Measurements from ENCODE around the gene GRIK4.

GRIK4 gene

DNA sequence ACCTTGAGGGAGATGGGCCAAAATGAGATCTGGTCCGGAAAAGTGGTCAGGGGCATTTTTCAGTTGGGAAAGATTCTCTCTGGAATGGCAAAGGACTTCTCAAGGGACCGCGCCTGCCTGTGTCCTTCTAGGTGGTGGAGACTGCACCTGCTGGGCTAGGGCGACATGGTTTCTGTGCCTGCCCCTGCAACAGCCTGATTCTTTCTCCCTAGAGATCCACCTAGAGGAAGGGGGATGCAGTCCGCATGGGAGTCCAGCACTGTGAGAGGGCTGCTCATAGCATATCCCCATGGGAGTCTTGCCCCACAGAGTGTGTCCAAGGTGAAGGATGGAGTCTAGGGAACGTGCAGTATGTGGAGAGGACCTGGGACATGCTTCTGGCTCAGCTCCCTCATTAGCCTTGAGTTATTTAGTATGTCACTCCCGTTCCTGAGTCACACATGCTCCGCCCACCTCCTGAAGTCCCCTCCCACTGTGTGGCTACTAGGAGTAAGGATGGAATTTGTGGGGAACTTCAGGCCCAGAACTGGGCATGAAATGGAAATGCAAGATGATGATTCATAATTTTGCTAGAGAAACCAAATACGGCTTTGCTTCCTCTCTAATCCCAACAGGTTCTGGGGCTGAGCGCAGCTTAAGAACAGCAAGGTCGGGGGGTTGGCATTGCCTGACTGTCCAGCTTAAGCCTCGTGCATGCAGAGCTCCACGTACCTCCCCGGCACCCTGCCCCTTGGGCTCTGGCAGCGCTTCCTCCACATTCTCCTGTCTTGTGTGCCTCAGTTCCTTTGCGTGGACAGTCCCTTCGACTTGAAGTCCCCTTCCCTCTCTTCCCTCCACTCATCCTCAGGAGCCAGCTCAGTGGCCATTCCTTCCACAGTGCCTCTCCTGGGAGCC is 35.0 kb downstream of the GRIK4 start:
- no peak for DNase-seq (ENCODE audit: low read depth in 2 of 3, low spot score in 1 of 3)

- DNase-seq (ENCODE audit: low read depth in 2 of 3, low spot score in 1 of 3), result no peak
Measured at GRCh38 chr11:120547316-120547715, 35.8 kb downstream of the GRIK4 start.

GRCh38 chr11:120547811-120548681 is 36.5 kb downstream of the GRIK4 start:
- DNase-seq (ENCODE audit: low read depth in 2 of 3, low spot score in 1 of 3), result no peak

GRCh38 chr11:120548682-120549209 is 37.2 kb downstream of the GRIK4 start:
- no peak for DNase-seq (ENCODE audit: low read depth in 2 of 3, low spot score in 1 of 3)

DNA sequence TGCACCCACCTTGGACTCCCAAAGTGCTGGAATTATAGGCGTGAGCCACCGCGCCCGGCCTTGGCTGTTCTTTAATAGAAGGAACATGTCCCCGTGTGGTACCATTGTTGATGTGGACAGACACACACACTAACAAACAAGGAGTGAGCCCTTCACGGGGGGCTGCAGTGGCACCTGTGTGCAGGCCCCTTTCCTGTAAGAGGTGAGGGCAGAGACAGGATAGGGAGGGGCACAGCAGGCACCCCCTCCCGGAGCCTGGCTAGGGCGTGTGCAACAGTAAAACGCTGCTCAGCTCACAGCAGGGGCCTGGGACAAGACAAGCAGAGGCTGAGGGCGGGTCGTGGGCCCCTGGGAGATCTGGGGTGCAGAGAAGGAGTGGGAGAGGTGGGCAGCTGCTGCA is 37.8 kb downstream of the GRIK4 start:
- no peak for DNase-seq (ENCODE audit: low read depth in 2 of 3, low spot score in 1 of 3)

DNA sequence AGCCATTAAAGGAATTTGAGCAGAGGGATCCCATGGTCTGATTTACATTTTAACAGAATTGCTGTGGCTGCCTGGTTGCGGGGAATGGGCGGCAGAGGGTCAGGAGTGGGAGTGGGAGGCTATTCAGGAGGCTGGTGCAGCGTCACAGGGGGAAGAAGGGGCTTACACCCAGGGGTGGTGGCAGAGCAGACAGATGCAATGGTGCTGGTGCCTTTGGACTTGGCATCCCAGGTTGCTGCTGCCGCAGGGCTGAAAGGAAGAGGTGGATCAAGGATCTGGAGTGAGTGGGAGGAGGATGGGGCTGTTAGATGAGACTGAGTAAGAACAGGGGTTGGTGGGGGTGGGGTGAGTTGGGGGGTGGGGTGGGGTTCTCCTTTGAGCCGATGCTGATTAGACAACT is 38.5 kb downstream of the GRIK4 start:
- DNase-seq (ENCODE audit: low read depth in 2 of 3, low spot score in 1 of 3), result no peak

- no peak for DNase-seq (ENCODE audit: low read depth in 2 of 3, low spot score in 1 of 3)
Measured at GRCh38 chr11:120551191-120551590, 39.6 kb downstream of the GRIK4 start.

DNA sequence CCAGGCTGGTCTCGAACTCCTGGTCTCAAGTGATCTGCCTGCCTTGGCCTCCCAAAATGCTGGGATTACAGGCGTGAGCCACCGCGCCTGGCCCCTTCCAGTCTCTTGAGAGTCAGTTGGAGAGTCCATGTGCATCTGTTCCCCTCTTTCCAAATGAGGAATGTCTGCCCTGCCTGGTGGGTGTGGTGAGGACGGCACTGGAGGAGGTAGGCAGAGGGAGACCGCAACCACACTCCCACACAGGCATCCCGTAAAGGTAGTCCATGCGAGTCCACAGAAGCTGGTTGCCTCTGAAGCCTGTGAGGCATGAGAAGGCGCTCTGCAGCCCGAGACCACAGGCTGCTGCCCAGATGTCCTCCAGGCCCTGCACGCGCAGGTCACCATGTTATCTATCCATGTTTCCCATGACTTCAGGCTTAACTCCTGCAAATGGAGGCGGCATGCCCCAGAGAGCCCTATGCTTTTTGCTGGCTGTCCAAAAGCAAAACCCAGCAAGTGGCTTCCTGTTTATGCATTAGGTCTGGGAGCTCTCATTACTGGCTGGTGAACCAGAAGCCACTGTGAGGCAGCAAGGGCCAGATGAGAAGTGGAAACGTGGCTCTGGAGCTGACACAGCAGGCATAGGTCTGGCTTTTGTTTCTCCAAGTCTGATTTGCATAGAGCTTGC is 43.4 kb downstream of the GRIK4 start:
- no peak for DNase-seq (ENCODE audit: low read depth in 2 of 3, low spot score in 1 of 3)

- no peak for DNase-seq (ENCODE audit: low read depth in 2 of 3, low spot score in 1 of 3)
Measured at GRCh38 chr11:120555433-120555773, 43.9 kb downstream of the GRIK4 start.

- DNase-seq (ENCODE audit: low read depth in 2 of 3, low spot score in 1 of 3), result no peak
Measured at GRCh38 chr11:120556797-120557196, 45.2 kb downstream of the GRIK4 start.

- DNase-seq (ENCODE audit: low read depth in 2 of 3, low spot score in 1 of 3), result no peak
Measured at GRCh38 chr11:120558744-120559431, 47.3 kb downstream of the GRIK4 start.

DNA sequence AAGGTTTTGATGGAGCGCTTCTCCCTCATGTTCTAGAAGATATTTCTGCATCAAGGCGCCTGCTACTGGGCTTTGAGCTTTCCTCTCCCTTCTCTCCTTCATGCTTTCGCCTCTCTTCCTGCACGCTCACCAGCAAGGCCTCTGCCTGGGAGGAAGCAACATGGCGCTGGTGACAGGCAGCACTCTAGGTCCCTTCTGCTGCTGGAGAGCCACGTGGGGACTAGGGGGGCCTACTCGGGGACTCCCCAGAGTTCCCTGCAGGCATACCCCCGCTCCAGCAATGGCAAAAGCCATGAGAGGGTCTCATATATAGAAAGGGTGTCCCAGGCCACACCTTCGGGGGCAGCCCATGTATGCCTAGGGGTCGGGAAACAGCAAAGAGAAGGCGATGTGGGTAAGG is 49.7 kb downstream of the GRIK4 start:
- no peak for DNase-seq (ENCODE audit: low read depth in 2 of 3, low spot score in 1 of 3)

DNA sequence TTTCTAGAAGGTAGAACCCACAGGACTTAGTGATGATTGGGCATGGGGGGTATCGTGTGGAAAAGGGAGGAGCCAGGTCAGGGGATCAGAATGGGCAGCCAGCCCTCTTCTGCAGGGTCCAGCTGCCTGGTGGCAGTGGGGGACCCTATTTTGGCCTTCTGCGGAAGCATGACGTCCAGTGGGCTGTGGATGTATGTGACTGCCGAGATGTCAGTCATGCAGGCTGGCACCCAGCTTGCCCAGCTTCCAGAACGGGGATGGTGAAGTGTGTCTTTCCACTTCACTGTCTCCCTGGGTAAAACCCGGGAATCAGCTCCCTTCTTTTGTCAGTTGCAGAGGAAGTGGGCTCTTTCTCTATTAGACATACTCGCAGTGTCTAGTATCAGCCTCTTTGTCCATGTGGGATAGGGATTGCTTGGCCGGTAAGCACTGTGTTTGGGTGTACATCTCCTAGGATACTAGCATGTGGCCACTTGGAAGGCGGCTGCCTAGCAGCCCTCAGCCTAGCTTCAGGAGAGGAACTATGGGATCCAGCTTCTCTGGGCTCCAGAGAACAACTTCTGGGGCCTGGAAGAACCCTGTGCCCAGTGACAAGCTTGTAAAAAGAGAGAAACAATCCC is 51.4 kb downstream of the GRIK4 start:
- no peak for DNase-seq (ENCODE audit: low read depth in 2 of 3, low spot score in 1 of 3)

DNA sequence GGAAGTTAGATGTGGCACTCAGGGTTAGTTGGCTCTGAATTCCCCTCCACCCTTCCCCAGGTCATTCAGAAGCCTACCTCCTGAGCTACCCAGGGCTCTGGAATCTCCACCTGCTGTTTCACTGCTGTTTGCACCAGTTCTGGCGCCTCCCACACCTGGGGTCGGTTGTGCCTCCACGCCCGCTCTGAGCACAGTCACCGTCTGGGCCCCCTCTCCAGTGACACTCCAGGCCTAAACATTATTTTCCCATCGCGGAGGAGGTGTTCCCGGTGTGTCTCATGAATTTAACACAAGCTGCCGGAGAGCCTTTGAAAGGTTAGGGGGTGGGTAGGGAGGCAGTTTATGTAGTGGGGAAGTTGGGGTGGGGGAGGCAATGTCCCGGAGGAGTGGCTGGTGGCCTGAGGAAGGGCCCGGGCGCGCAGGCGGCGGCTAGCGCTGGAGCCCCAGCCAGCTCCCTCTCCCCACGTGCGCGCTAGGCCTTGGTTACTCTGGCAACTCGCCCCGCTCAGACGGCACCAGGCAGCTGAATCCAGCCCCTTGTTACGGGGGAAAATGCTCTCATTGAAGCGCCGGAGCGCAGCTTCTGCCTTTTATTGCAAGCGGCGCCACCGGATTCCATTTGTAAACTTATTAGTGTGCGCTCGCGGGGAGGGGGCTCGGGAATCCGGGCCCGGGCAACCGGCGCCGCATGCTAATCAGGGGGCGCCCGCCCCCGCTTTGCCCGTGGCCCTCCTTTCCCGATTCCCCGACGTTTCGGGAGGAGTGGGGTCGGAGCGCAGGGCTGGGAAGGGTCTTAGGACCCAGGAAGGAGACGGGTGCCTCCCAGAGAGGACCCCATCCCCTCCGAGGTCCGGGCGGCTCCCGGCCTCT is 52.4 kb downstream of the GRIK4 start:
- DNase-seq (ENCODE audit: low read depth in 2 of 3, low spot score in 1 of 3), result no peak

GRCh38 chr11:120564573-120565311 is 53.2 kb downstream of the GRIK4 start:
- DNase-seq (ENCODE audit: low read depth in 2 of 3, low spot score in 1 of 3), result peak; percentile 18 to 42 (median 33)

DNA sequence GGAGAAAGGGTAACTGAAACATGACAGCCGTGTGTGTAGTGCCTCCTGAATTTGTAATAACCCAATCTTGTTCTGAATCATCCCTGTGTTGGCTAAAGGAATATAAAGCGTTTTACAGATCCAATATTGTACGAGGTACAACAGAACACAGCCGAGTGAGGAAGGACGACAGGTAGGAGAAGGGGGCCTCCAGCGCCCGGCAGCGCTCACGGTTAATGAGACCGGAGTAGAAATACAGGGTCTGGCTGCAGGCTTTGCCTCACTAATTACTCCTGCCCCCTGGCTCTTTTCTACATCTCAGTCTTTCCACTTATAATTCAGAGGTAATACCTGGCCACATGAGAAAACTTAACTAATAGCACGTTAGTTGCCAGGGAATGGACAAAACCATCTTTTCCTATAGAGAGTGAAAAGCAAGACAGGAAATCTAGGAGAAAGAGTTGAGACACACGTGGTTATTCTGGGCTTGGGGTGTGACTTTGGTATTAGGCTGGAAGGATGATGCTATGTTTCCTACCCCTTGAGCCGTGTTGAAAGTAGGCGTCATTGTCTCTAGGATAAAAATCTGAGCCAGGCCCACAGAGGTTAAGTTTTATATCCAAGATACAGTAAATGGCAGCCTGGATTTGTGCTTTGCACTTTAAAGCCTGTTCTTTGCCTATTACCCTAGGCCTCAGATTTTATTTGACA is 54.1 kb downstream of the GRIK4 start:
- DNase-seq (ENCODE audit: low read depth in 2 of 3, low spot score in 1 of 3), result no peak

- no peak for DNase-seq (ENCODE audit: low read depth in 2 of 3, low spot score in 1 of 3)
Measured at GRCh38 chr11:120566176-120566575, 54.6 kb downstream of the GRIK4 start.

Measured in stimulated activated CD4-positive, alpha-beta T cell treated with anti-CD3 and anti-CD28 coated beads, Interleukin-12 subunit alpha, Interleukin-12 subunit beta, amount 100 ng/mL, for 48 hours (primary cell).